Sigmoid colon (tissue), 4 donors: ENCODE results near the gene PPOX.

ENCODE experiments used
- POLR2A ChIP-seq, 2 donors: fragments of 450-650 bp; IDR thresholded peaks; one replicate each; pipeline ENCODE4 v1.6.1; 2016; ENCODE audit warnings: antibody characterized with exemption in 2 of 2, mild to moderate bottlenecking in 2 of 2, moderate library complexity in 2 of 2
- POLR2AphosphoS5 ChIP-seq, 4 donors: sonication (generic); formaldehyde crosslinking; IDR thresholded peaks; one replicate each; pipeline ENCODE4 v1.6.1; 2017; ENCODE audit warnings: antibody characterized with exemption in 4 of 4
- TF ChIP-seq, protein P1 (sequence below), 4 experiments: fragments of 450-650 bp in 3 of 4; fragments of 200-600 bp in 1 of 4; IDR thresholded peaks; one replicate each; pipeline ENCODE4 v1.5.1; 2016 to 2019; ENCODE audit warnings: antibody characterized with exemption in 4 of 4, mild to moderate bottlenecking in 3 of 4, moderate library complexity in 2 of 4

DNA sequence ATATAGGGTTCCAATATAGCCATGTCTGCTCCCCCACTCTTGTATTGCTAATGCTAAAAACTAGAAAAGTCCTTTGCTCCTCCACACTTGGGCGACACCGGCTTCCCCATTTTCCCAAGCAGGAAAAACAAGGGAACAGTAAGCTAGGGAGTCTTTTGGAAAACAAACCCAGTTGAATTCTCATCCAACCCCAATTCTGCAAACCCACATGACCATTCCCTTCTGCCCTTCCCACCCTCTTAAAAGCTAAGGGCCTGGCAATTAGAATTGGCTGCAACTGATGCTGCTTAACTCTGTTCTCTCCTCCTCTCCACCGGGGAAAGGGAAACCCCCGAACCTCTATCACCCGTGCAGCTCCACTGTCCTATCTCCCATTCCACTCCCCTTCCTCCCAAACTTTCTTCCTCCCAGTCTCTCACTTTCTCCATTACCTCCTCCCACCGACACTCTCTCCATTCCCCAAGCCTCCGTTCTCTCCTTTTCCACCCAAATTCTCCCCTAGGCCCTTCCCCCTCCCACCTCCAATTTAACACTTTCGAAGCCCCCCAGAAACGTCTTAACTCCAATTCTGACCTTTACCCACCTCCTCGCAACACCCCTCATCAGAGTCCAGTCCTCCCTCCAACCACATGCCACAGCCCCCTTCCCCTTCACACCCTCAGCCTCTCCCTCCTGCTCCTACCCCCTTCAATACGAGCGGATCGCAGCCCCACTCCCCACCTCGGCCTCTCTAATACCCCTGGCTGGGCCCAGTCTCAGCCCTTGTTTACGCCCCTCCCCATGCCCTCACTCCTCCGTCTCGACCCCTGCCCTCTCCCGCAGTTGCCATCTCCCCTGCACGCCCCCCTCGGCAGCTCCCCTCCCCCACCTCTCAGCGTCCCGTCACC, 34.5 kb upstream of the PPOX start:
- TF ChIP-seq, protein P1, sequence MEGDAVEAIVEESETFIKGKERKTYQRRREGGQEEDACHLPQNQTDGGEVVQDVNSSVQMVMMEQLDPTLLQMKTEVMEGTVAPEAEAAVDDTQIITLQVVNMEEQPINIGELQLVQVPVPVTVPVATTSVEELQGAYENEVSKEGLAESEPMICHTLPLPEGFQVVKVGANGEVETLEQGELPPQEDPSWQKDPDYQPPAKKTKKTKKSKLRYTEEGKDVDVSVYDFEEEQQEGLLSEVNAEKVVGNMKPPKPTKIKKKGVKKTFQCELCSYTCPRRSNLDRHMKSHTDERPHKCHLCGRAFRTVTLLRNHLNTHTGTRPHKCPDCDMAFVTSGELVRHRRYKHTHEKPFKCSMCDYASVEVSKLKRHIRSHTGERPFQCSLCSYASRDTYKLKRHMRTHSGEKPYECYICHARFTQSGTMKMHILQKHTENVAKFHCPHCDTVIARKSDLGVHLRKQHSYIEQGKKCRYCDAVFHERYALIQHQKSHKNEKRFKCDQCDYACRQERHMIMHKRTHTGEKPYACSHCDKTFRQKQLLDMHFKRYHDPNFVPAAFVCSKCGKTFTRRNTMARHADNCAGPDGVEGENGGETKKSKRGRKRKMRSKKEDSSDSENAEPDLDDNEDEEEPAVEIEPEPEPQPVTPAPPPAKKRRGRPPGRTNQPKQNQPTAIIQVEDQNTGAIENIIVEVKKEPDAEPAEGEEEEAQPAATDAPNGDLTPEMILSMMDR (IDR thresholded peaks at IDR 0.05): no peak
- TF ChIP-seq POLR2A (IDR thresholded peaks at IDR 0.05): no peak
- TF ChIP-seq POLR2AphosphoS5 (IDR thresholded peaks at IDR 0.05): peak in 2 of 4 donors; percentile 8 to 33
